ENCODE data around the gene CHPF2.

Gene CHPF2

GRCh38 chr7:151272877-151273276 is 40.6 kb downstream of the CHPF2 start:
- no peak for DNase-seq

DNA sequence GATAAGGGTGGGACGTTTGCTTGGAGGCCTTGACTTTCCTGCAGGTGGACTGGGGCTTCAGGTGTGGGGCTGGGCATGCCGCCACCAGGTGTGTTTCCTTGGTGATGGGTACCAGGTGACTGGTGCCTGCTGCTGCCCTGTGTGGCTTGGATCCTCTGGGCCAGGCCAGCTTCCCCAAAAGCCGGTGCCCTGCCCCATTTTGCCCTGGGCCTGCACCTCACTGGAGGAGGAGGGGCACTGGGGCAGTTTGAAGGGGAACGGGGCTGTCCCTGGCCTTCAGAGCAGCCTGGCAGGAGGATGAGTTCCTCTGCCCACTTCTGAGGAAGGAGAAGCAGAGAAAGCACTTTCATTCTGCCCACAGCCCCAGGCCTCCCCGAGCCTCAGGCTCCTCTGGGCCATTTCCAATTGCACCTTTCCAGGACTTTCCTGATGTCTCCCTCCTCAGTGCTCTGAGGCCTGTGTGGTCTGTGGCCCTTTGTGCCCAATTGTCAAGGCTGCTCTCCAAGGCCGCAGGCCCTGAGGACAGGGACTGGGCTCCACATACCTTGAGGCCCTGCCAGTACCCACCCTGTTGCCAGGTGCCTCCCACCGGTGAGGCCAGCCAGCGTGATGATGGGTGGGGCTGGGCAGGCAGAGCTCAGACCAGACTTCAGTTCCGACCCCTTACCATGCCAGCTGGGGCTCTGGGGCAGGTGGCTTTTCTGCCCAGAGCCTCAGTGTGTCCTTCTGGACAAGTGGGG is 41.5 kb downstream of the CHPF2 start:
- no peak for DNase-seq

- no peak for DNase-seq
Measured at GRCh38 chr7:151274396-151274795, 42.1 kb downstream of the CHPF2 start.

GRCh38 chr7:151274936-151275812 is 42.9 kb downstream of the CHPF2 start:
- DNase-seq = no peak

DNA sequence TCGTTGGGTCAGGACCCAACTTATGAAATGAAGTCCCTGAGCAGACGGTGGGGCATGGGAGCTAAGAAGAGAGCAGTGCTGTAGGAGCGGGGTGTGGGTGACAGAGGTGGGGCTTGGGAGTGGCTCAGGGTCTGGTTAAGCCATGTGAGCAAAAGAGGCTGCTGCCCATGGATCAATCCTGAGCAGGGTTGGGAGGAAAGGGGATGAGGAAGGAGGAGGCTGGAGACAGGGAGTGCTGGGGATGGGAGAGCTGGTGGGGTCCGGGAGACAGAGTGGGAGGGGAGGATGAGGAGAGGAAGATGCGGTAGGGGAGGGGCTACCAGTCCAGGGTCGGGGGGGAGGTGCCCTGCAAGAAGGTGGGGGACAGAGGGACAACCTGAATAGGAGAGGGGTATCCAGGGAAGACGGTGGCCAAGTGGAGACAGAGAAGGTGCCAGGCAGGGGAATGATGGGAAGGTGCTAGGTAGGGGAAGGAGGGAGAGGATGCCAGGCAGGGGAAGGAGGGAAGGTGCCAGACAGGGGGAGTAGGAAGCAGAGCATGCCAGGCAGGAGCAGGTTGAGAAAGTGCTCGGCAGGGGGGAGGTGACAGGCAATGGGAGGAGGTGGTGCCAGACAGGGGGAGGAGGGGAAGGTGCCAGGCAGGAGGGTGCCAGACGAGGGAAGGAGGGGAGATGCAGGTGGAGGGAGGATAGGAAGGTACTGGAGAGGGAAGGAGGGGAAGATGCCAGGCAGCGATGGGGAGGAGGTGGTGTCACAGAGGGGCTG is 43.7 kb downstream of the CHPF2 start:
- peak; percentile 17 for DNase-seq

- DNase-seq = peak; percentile 59
Measured at GRCh38 chr7:151276666-151277590, 44.6 kb downstream of the CHPF2 start.

- no peak for DNase-seq
Measured at GRCh38 chr7:151277631-151278030, 45.3 kb downstream of the CHPF2 start.

GRCh38 chr7:151278949-151279348 is 46.7 kb downstream of the CHPF2 start:
- DNase-seq = no peak

DNA sequence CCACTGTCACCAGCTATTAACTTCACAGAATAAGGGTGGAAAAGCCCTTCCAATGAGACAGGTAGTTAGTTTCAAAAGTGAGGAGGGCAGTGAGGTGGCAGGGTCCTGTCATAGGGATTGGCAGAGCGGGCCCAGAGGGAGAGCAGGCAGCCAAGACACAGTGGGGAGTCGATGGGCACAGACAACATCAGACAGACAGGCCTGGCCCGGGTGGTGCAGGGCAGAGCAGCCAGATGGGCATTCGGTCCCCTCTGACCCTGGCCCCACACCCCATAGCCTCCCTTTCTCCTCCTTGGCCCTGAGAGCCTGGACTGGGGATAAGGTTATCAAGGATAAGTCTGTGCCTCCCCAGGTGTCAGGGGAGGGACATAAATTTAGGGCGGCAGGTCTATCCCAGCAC is 47.6 kb downstream of the CHPF2 start:
- no peak for DNase-seq

- no peak for DNase-seq
Measured at GRCh38 chr7:151280388-151281019, 48.2 kb downstream of the CHPF2 start.

DNA sequence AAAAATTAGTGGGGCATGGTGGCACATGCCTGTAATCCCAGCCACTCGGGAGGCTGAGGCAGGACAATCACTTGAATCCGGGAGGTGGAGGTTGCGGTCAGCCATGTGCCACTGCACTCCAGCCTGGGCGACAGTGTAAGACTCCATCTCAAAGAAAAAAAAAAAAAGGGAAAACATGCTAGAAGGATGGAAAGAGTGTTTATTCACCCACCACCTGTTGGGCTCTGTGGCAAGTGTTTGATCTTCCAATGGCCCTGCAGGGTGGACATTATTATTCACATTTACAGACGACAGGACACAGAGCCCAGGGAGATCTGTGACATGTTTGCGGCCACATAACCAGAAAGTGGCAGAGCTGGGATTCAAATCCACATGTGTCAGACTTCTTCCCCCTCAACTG is 49.4 kb downstream of the CHPF2 start:
- DNase-seq = no peak

DNA sequence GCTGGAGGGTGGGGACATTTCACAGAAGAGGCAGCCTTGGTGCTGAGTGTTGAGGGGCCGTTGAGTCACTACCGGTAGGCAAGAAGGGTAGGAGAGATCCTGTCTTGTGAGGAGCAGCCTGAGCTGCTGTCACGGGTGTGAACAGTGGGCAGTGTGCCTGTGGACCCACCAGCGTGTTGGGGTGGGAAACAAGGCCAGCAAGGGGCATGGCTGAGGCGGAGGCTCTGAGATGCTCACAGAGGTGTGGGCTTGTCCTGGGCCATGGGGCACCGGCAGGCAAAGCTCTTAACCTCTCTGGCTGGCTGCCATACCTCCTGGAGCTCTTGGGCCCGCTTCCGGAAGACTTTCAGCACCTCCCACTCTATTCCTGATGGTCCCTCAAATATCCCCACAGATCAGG is 49.8 kb downstream of the CHPF2 start:
- DNase-seq = no peak

DNA sequence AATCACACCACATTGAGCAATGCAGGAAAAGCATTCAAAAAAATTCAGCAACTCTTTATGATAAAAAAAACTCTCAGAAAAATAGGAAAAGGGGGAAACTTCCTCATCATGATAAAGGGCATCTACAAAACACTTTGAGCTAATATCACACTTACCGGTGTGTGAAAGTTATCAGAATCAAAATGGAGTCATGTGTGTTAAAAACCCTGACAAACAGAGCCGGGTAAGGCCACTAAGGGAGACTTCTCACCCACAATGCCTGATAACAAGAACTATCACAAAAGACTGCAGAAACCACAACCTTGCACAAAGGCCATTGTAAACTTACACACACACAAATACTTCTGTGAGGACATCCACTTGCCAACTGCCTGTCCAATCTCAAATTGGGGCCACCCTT is 51.0 kb downstream of the CHPF2 start:
- DNase-seq = no peak

- DNase-seq = no peak
Measured at GRCh38 chr7:151286148-151286547, 53.9 kb downstream of the CHPF2 start.
